DOHH2 (cell line): ENCODE results near the gene CNKSR2.

Experiments
- H3F3A ChIP-seq: fragments of 200-600 bp; sonication (generic), shearing (Covaris generic); 2 replicates; pipeline ENCODE4 v1.6.0; 2016; ENCODE audit warnings: antibody characterized with exemption, mild to moderate bottlenecking; ENCODE audit not compliant: control insufficient read depth, insufficient read depth
- H3K27ac ChIP-seq: fragments of 200-600 bp; sonication (generic); 2 replicates; pipeline ENCODE4 v1.5.1; 2014; ENCODE audit warnings: low read depth, mild to moderate bottlenecking, low read length, moderate library complexity
- H3K27me3 ChIP-seq: fragments of 200-600 bp; sonication (generic); 2 replicates; pipeline ENCODE4 v1.6.1; 2014; ENCODE audit warnings: mild to moderate bottlenecking, low read length, mixed read lengths; ENCODE audit not compliant: control insufficient read depth
- H3K36me3 ChIP-seq: fragments of 200-600 bp; sonication (generic); 2 replicates; pipeline ENCODE4 v1.6.1; 2014; ENCODE audit warnings: mild to moderate bottlenecking, low read length, moderate library complexity, mixed read lengths; ENCODE audit not compliant: control insufficient read depth
- H3K4me1 ChIP-seq: fragments of 200-600 bp; sonication (generic); 2 replicates; pipeline ENCODE4 v1.6.1; 2014; ENCODE audit warnings: mild to moderate bottlenecking, low read length, mixed read lengths; ENCODE audit not compliant: control insufficient read depth
- H3K4me2 ChIP-seq: fragments of 200-600 bp; sonication (generic); 2 replicates; pipeline ENCODE4 v1.6.0; 2014; ENCODE audit warnings: mild to moderate bottlenecking, low read length, moderate library complexity
- H3K4me3 ChIP-seq: fragments of 200-600 bp; sonication (generic); 2 replicates; pipeline ENCODE4 v1.5.1; 2014; ENCODE audit warnings: mild to moderate bottlenecking, low read length, mixed read lengths
- H3K79me2 ChIP-seq: fragments of 200-600 bp; sonication (generic); 2 replicates; pipeline ENCODE4 v1.6.1; 2014; ENCODE audit warnings: mild to moderate bottlenecking, low read length, mixed read lengths; ENCODE audit not compliant: control insufficient read depth
- H3K9me2 ChIP-seq: fragments of 200-600 bp; sonication (generic); replicated peaks from 2 replicates; pipeline ENCODE4 v1.6.1; 2014; ENCODE audit warnings: mild to moderate bottlenecking, low read length, mixed read lengths; ENCODE audit not compliant: control insufficient read depth
- H3K9me3 ChIP-seq: fragments of 200-600 bp; sonication (generic); 2 replicates; pipeline ENCODE4 v1.6.1; 2014; ENCODE audit warnings: antibody characterized with exemption, low read length, mixed read lengths; ENCODE audit not compliant: control insufficient read depth, insufficient read depth
- H4K20me1 ChIP-seq: fragments of 200-600 bp; sonication (generic); 2 replicates; pipeline ENCODE4 v1.6.0; 2014; ENCODE audit warnings: low read depth, mild to moderate bottlenecking, antibody characterized with exemption, low read length, moderate library complexity; ENCODE audit not compliant: control insufficient read depth, insufficient read depth
- CTCF ChIP-seq: fragments of 200-600 bp; sonication (generic); IDR thresholded peaks from one replicate; pipeline ENCODE4 v1.5.1; 2014; ENCODE audit warnings: antibody characterized with exemption, mild to moderate bottlenecking, low read depth, low read length; ENCODE audit not compliant: poor library complexity, severe bottlenecking
- EZH2phosphoT487 ChIP-seq: fragments of 200-600 bp; sonication (generic); IDR thresholded peaks from 2 replicates; pipeline ENCODE4 v1.6.1; 2017; ENCODE audit warnings: borderline replicate concordance, mild to moderate bottlenecking, antibody characterized with exemption, low read length, moderate library complexity, mixed read lengths

Gene CNKSR2

GRCh38 chrX:21440911-21441310 is 66.7 kb downstream of the CNKSR2 start:
- TF ChIP-seq CTCF (no peak), EZH2phosphoT487 (no peak)
- H3F3A ChIP-seq: no peaks in the 10 kb centered on the region
- H3K27ac ChIP-seq: no peak overlapping the region
- peaks cover 7% of the 10 kb centered on the region; the same call in 1 of the 2 replicates for H3K4me1 ChIP-seq
- no peaks in the 10 kb centered on the region for H3K79me2 ChIP-seq
- H3K4me3 ChIP-seq: no peak overlapping the region
- no peaks in the 10 kb centered on the region for H3K36me3 ChIP-seq
- H3K27me3 ChIP-seq: no peaks in the 10 kb centered on the region
- H3K4me2 ChIP-seq: no peak overlapping the region
- no peaks in the 10 kb centered on the region for H3K9me3 ChIP-seq
- no peaks in the 10 kb centered on the region for H3K9me2 ChIP-seq
- no peaks in the 10 kb centered on the region for H4K20me1 ChIP-seq

- TF ChIP-seq CTCF (no peak), EZH2phosphoT487 (no peak)
Measured at GRCh38 chrX:21457718-21458117, 83.5 kb downstream of the CNKSR2 start.

GRCh38 chrX:21469071-21469470 is 94.9 kb downstream of the CNKSR2 start:
- Histone ChIP-seq H3K79me2 (no peaks in the 10 kb centered on the region), H3K27ac (no peak overlapping the region), H3F3A (no peaks in the 10 kb centered on the region), H3K36me3 (no peaks in the 10 kb centered on the region), H3K9me3 (no peaks in the 10 kb centered on the region), H3K4me1 (no peaks in the 10 kb centered on the region), H3K4me3 (no peak overlapping the region), H4K20me1 (no peaks in the 10 kb centered on the region), H3K9me2 (no peaks in the 10 kb centered on the region), H3K4me2 (no peak overlapping the region), H3K27me3 (no peaks in the 10 kb centered on the region)
- no peak for TF ChIP-seq CTCF
- TF ChIP-seq EZH2phosphoT487: no peak

More at GRCh38 chrX:21457718-21458117, 83.5 kb downstream of the CNKSR2 start:
- Histone ChIP-seq H3K27ac (no peak overlapping the region), H3K27me3 (no peaks in the 10 kb centered on the region), H3K9me3 (no peaks in the 10 kb centered on the region), H3K4me2 (no peak overlapping the region), H3K4me3 (no peak overlapping the region), H3F3A (no peaks in the 10 kb centered on the region), H3K79me2 (no peaks in the 10 kb centered on the region), H3K36me3 (no peaks in the 10 kb centered on the region), H4K20me1 (no peaks in the 10 kb centered on the region), H3K4me1 (no peaks in the 10 kb centered on the region), H3K9me2 (no peaks in the 10 kb centered on the region)
